Measurements from ENCODE around the gene KRTCAP2.

The KRTCAP2 gene

GRCh38 chr1:155133799-155134281, 39.3 kb downstream of the KRTCAP2 start:
- no peak overlapping the region for H3K4me3 ChIP-seq (replicated peaks; ENCODE audit: low read depth, low read length)
- peaks cover 9% of the 10 kb centered on the region for H3K36me3 ChIP-seq (ENCODE audit: control insufficient read depth, insufficient read depth, low read length)
- H3K27me3 ChIP-seq (replicated peaks; ENCODE audit: control insufficient read depth, insufficient read depth, low read length), result no peaks in the 10 kb centered on the region
- TF ChIP-seq CTCF (IDR thresholded peaks at IDR 0.05; ENCODE audit: insufficient read depth, low read length, poor library complexity, severe bottlenecking), result no peak
- no peak for DNase-seq (ENCODE audit: extremely low read depth, insufficient read length)

- H3K36me3 ChIP-seq (ENCODE audit: control insufficient read depth, insufficient read depth, low read length), result no peaks in the 10 kb centered on the region
- no peak for TF ChIP-seq CTCF (IDR thresholded peaks at IDR 0.05; ENCODE audit: insufficient read depth, low read length, poor library complexity, severe bottlenecking)
- no peak for DNase-seq (ENCODE audit: extremely low read depth, insufficient read length)
- no peaks in the 10 kb centered on the region; the same call in 1 of the 2 replicates for H3K27me3 ChIP-seq (replicated peaks; ENCODE audit: control insufficient read depth, insufficient read depth, low read length)
- no peak overlapping the region for H3K4me3 ChIP-seq (replicated peaks; ENCODE audit: low read depth, low read length)
Measured at GRCh38 chr1:155131856-155132255, 41.2 kb downstream of the KRTCAP2 start.

- no peaks in the 10 kb centered on the region; the same call in 1 of the 2 replicates for H3K27me3 ChIP-seq (replicated peaks; ENCODE audit: control insufficient read depth, insufficient read depth, low read length)
- no peak for DNase-seq (ENCODE audit: extremely low read depth, insufficient read length)
- no peaks in the 10 kb centered on the region for H3K36me3 ChIP-seq (ENCODE audit: control insufficient read depth, insufficient read depth, low read length)
- no peak overlapping the region for H3K4me3 ChIP-seq (replicated peaks; ENCODE audit: low read depth, low read length)
- TF ChIP-seq CTCF (IDR thresholded peaks at IDR 0.05; ENCODE audit: insufficient read depth, low read length, poor library complexity, severe bottlenecking), result no peak
Measured at GRCh38 chr1:155131285-155131684, 41.8 kb downstream of the KRTCAP2 start.

GRCh38 chr1:155130272-155131006, 42.7 kb downstream of the KRTCAP2 start:
- no peak for TF ChIP-seq CTCF (IDR thresholded peaks at IDR 0.05; ENCODE audit: insufficient read depth, low read length, poor library complexity, severe bottlenecking)
- no peak for DNase-seq (ENCODE audit: extremely low read depth, insufficient read length)
- no peak overlapping the region for H3K4me3 ChIP-seq (replicated peaks; ENCODE audit: low read depth, low read length)

GRCh38 chr1:155128755-155129473, 44.2 kb downstream of the KRTCAP2 start:
- peak overlapping the region; percentile 16; the same call in 1 of the 2 replicates for H3K4me3 ChIP-seq (replicated peaks; ENCODE audit: low read depth, low read length)
- H3K36me3 ChIP-seq (ENCODE audit: control insufficient read depth, insufficient read depth, low read length), result no peaks in the 10 kb centered on the region
- no peak for TF ChIP-seq CTCF (IDR thresholded peaks at IDR 0.05; ENCODE audit: insufficient read depth, low read length, poor library complexity, severe bottlenecking)
- DNase-seq (ENCODE audit: extremely low read depth, insufficient read length), result no peak
- H3K27me3 ChIP-seq (replicated peaks; ENCODE audit: control insufficient read depth, insufficient read depth, low read length), result no peaks in the 10 kb centered on the region; the same call in 1 of the 2 replicates

More at GRCh38 chr1:155130272-155131006, 42.7 kb downstream of the KRTCAP2 start:
- Histone ChIP-seq H3K27me3 (replicated peaks; ENCODE audit: control insufficient read depth, insufficient read depth, low read length) (no peaks in the 10 kb centered on the region; the same call in 1 of the 2 replicates), H3K36me3 (ENCODE audit: control insufficient read depth, insufficient read depth, low read length) (no peaks in the 10 kb centered on the region)

All from GM06990 (cell line).